ENCODE results near the gene KAZALD1.
"Not testable (repeated sequence)": the region's sequence is repeated elsewhere in the genome, so short reads cannot be mapped to it uniquely, and the experiment has no call there.

The KAZALD1 gene

GRCh38 chr10:101022967-101023705 lies 38.7 kb upstream of the KAZALD1 start:
- Mint-ChIP-seq H3K27ac (no peak overlapping the region), H3K36me3 (no peaks in the 10 kb centered on the region), H3K9me3 (no peaks in the 10 kb centered on the region), H3K4me1 (peaks cover 16% of the 10 kb centered on the region), H3K4me3 (no peak overlapping the region)
- ATAC-seq (no peak), DNase-seq (ENCODE audit: low spot score in 2 of 2) (no peak)

GRCh38 chr10:101027106-101027720 lies 34.6 kb upstream of the KAZALD1 start:
- no peaks in the 10 kb centered on the region for H3K9me3 Mint-ChIP-seq
- no peak for ATAC-seq
- H3K27ac Mint-ChIP-seq, result no peak overlapping the region
- H3K4me1 Mint-ChIP-seq, result peaks cover 2% of the 10 kb centered on the region
- no peak for DNase-seq (ENCODE audit: low spot score in 2 of 2)
- H3K36me3 Mint-ChIP-seq, result peaks cover 12% of the 10 kb centered on the region
- H3K4me3 Mint-ChIP-seq, result no peak overlapping the region

GRCh38 chr10:101028446-101029337 lies 33.1 kb upstream of the KAZALD1 start:
- H3K36me3 Mint-ChIP-seq, result peaks cover 25% of the 10 kb centered on the region
- ATAC-seq (no peak), DNase-seq (ENCODE audit: low spot score in 2 of 2) (no peak)
- H3K9me3 Mint-ChIP-seq, result no peaks in the 10 kb centered on the region
- H3K4me3 Mint-ChIP-seq, result no peak overlapping the region
- peaks cover 16% of the 10 kb centered on the region for H3K4me1 Mint-ChIP-seq
- no peak overlapping the region for H3K27ac Mint-ChIP-seq

DNA sequence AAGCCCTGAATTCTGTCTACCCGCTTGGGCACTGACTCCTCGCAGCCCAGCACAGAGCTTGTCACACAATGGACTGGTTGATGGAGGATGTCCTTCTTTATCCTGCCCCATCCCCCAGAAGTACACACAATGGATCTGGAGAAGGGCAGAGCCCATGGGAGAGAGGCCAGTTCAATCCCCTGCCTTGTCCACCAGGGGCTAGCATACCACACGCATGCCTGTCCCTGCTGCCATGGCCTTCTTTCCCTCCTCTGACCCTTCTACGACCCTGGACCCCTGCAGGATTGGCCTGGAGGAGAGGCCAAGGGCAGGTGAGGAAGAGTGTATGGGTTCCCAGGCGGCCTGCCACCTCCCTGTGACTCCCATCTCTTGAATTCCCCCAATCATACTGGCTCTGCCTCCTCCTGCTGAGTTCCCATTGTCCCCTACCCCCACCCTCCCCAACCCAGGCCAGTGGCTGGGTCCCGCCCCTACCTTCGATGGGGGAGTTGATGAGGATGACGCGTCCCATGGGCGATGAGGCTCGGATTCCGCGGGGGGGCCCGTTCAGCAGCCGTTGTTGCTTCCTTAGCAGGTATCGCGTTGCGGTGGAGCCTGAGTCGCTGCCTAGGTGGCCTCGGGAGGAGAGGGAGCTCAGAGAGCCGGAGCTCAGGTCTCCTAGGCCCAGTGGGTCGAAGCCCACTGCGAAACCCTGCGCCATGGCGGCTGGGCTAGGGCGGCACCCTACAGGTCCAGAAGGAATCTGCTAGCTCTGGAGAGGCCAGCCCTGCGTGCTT lies 32.1 kb upstream of the KAZALD1 start:
- no peak for ATAC-seq
- DNase-seq (ENCODE audit: low spot score in 2 of 2), result no peak

DNA sequence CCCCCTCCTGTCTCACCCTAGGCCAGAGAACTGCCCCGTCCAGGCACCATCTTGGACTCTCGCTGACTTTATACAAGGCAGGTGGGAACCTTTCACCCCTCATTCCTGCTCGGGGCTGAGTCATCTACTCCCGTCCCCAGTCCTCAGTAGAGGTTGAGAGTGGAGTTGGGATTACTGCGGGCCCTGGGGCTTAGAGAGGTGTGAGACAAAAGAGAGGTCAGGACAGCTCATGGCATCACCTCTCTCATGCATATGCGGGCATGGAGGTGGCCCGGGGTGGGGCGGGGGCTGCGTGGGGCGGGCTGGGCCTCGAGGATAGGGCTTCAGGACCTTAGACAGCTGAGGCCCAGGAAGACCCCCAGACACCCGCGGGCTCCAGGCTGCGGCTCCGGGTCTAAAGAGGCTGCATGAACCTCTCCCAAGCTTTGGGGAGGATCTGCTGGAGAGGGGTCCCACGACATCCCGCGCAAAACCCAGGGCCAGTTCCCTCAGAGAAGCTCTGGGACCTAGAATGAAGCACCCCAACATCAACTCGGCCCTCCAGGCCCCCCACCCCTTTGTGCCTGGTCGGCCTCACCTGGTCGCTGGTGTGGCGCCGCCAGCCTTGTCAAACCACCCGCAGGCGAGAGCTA lies 31.2 kb upstream of the KAZALD1 start:
- no peak for DNase-seq (ENCODE audit: low spot score in 2 of 2)
- no peak for ATAC-seq
- Mint-ChIP-seq H3K4me1 (peaks cover 19% of the 10 kb centered on the region), H3K4me3 (peak overlapping the region; percentile 88), H3K36me3 (peaks cover 40% of the 10 kb centered on the region), H3K27ac (peak overlapping the region; percentile 89), H3K9me3 (no peaks in the 10 kb centered on the region)

More for the DNA sequence above, 32.1 kb upstream of the KAZALD1 start:
- H3K9me3 Mint-ChIP-seq, result no peaks in the 10 kb centered on the region
- peaks cover 32% of the 10 kb centered on the region for H3K36me3 Mint-ChIP-seq
- no peak overlapping the region for H3K4me3 Mint-ChIP-seq
- peaks cover 19% of the 10 kb centered on the region for H3K4me1 Mint-ChIP-seq
- no peak overlapping the region for H3K27ac Mint-ChIP-seq

- ATAC-seq, result peak; percentile 86
- DNase-seq (ENCODE audit: low spot score in 2 of 2), result peak; percentile 98
- Mint-ChIP-seq H3K36me3 (peaks cover 47% of the 10 kb centered on the region), H3K9me3 (no peaks in the 10 kb centered on the region), H3K27ac (peak within 1 kb of the TSS; percentile 89), H3K4me1 (peaks cover 19% of the 10 kb centered on the region), H3K4me3 (peak within 1 kb of the TSS; percentile 88)
These were observed 30.5 kb upstream of the KAZALD1 start, which contains the start of the genes PDZD7 and SFXN3 for GRCh38 chr10:101031128-101031795. Gene PDZD7 (minus strand): TSS chr10:101031129. CDS start chr10:101030219, 910 bp downstream. Gene SFXN3 (plus strand): TSS chr10:101031234. CDS start chr10:101034695, 3,461 bp downstream.

- Mint-ChIP-seq H3K36me3 (peaks cover 54% of the 10 kb centered on the region), H3K9me3 (no peaks in the 10 kb centered on the region), H3K4me3 (peak overlapping the region; percentile 88), H3K4me1 (peaks cover 19% of the 10 kb centered on the region), H3K27ac (peak overlapping the region; percentile 89)
- ATAC-seq, result peak; percentile 67
- DNase-seq (ENCODE audit: low spot score in 2 of 2), result peak; percentile 47 to 77
These were observed 29.8 kb upstream of the KAZALD1 start for GRCh38 chr10:101031796-101032636.

- DNase-seq (ENCODE audit: low spot score in 2 of 2), result peak; percentile 46 to 77
- peak overlapping the region; percentile 88 for H3K4me3 Mint-ChIP-seq
- H3K27ac Mint-ChIP-seq, result peak overlapping the region; percentile 89
- H3K36me3 Mint-ChIP-seq, result peaks cover 61% of the 10 kb centered on the region
- peaks cover 19% of the 10 kb centered on the region for H3K4me1 Mint-ChIP-seq
- ATAC-seq, result peak; percentile 69
- H3K9me3 Mint-ChIP-seq, result no peaks in the 10 kb centered on the region
These were observed 29.1 kb upstream of the KAZALD1 start for GRCh38 chr10:101032637-101033224.

GRCh38 chr10:101033276-101033675 lies 28.5 kb upstream of the KAZALD1 start:
- peaks cover 67% of the 10 kb centered on the region for H3K36me3 Mint-ChIP-seq
- H3K4me1 Mint-ChIP-seq, result peaks cover 19% of the 10 kb centered on the region
- peak overlapping the region; percentile 89 for H3K27ac Mint-ChIP-seq
- no peak for DNase-seq (ENCODE audit: low spot score in 2 of 2)
- ATAC-seq, result no peak
- no peaks in the 10 kb centered on the region for H3K9me3 Mint-ChIP-seq
- H3K4me3 Mint-ChIP-seq, result peak overlapping the region; percentile 88

DNA sequence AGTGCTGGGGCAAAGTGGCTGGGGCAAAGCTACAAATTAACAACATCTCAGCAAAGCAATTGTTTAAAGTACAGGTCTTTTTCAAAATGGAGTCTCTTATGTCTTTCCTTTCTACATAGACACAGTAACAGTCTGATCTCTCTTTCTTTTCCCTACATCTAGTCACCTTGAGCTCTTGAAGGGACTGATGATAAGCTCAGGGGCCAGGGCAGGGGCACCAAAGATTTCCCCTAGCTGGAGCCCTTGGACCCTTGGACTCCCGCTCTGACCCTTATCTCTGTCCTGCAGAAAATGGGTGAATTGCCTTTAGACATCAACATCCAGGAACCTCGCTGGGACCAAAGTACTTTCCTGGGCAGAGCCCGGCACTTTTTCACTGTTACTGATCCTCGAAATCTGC lies 27.4 kb upstream of the KAZALD1 start:
- H3K36me3 Mint-ChIP-seq, result peaks cover 78% of the 10 kb centered on the region

DNA sequence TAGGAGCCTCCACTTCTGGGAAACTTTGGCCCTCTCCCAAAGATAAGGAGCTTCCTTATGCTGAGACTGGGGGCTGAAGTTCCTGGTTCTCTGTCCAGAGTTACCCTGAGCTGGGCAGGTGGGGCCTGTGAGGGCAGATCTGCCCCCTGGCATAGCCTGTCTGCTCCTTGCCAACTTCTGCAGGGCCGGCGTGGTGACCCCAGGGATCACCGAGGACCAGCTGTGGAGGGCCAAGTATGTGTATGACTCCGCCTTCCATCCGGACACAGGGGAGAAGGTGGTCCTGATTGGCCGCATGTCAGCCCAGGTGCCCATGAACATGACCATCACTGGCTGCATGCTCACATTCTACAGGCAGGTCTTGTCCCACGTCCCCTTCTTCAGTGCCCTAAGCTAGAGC lies 26.5 kb upstream of the KAZALD1 start:
- Mint-ChIP-seq H3K27ac (no peak overlapping the region), H3K4me1 (peaks cover 19% of the 10 kb centered on the region), H3K9me3 (no peaks in the 10 kb centered on the region), H3K36me3 (peaks cover 84% of the 10 kb centered on the region), H3K4me3 (no peak overlapping the region)
- ATAC-seq (no peak), DNase-seq (ENCODE audit: low spot score in 2 of 2) (no peak)

More for the DNA sequence above, 27.4 kb upstream of the KAZALD1 start:
- peaks cover 19% of the 10 kb centered on the region for H3K4me1 Mint-ChIP-seq
- H3K9me3 Mint-ChIP-seq; ATAC-seq; H3K27ac Mint-ChIP-seq; DNase-seq (ENCODE audit: low spot score in 2 of 2); H3K4me3 Mint-ChIP-seq: not testable (repeated sequence)

GRCh38 chr10:101035916-101036702 lies 25.7 kb upstream of the KAZALD1 start:
- no peaks in the 10 kb centered on the region for H3K9me3 Mint-ChIP-seq

More at GRCh38 chr10:101035916-101036702, 25.7 kb upstream of the KAZALD1 start:
- DNase-seq (ENCODE audit: low spot score in 2 of 2) (no peak), ATAC-seq (no peak)
- peaks cover 22% of the 10 kb centered on the region for H3K4me1 Mint-ChIP-seq
- peaks cover 82% of the 10 kb centered on the region for H3K36me3 Mint-ChIP-seq
- peak overlapping the region; percentile 54 for H3K27ac Mint-ChIP-seq
- H3K4me3 Mint-ChIP-seq, result no peak overlapping the region
